ENCODE measurements around the gene GPS1. TPM values are rescaled to one million over a fixed set of nuclear protein-coding genes. Genes with fewer than 3 reads are reported as not detected.

GPS1 gene
- total and polyA plus RNA-seq, 10 donors, result 61.5 to 109 (median 68.9) TPM

DNA sequence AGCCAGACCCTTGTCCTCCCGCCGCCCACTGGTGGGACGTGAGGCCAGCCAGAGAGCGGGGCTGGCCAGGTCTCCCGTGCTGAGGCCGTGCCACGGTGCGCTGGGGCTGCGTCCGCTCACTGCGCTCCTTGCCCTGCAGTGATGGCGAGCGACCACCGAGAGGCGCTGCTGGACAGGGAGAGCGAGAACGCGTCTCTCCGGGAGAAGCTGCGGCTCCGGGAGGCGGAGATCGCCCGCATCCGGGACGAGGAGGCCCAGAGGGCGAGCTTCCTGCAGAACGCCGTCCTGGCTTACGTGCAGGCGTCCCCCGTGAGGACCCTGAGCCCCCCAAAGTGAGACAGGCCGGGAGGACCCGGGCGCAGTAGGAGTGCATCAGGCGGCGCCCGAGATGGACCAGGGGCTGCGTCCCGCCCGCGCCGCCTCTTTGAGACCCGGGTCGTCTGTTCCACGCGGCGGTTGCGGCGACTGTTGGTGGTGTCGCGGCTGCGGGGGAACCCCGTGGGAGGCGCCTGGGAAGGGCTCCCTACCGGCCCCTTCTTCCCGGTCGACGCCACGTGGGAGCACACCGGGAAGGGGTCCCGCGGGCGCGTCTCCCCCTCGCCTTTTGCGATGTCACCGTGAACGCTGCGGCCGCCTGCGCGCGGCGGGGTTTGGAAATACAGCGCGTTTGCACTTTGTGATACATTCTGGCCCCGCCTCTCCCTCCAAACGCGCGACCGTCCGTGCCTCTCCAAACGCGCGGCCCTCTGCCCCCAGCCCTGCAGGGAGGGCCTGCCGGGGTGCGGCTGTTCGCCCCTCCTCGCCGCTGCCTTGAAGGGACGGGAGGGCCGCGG, 21.0 kb upstream of the GPS1 start:
- TF ChIP-seq POLR2A (IDR thresholded peaks at IDR 0.05) (no peak), CTCF (IDR thresholded peaks at IDR 0.05 in 8 of 11, conservative IDR thresholded peaks at IDR 0.05 in 3 of 11) (peak; percentile 96 to 99 (median 97)), POLR2AphosphoS5 (IDR thresholded peaks at IDR 0.05) (peak; percentile 75 to 84 (median 78))
- intact Hi-C loops (cut with DNase I; ENCODE audit: low total_unique reads), result no loop called here
- Histone ChIP-seq H3K9me3 (no peaks in the 10 kb centered on the region), H3K27me3 (replicated peaks in 1 of 7) (peaks cover 0 to 24% (median 7%) of the 10 kb centered on the region in 7 donors), H3K27ac (peak overlapping the region in 5 of 8 donors; percentile 3 to 53 (median 36)), H3K4me1 (peaks cover 10 to 37% (median 24%) of the 10 kb centered on the region in 6 donors), H3K36me3 (peaks cover 0 to 45% (median 3%) of the 10 kb centered on the region in 6 donors), H3K4me3 (peak overlapping the region; percentile 43 to 80 (median 54))
- DNase-seq, result peak; percentile 96
- WGBS, 5 donors, result 0 to 2% (median 1%) methylated on average over 32 to 94 of the region's 94 CpGs

- no peak for TF ChIP-seq POLR2AphosphoS5 (IDR thresholded peaks at IDR 0.05)
- H3K4me1 ChIP-seq, result peaks cover 11 to 44% (median 29%) of the 10 kb centered on the region in 6 donors
- peak within 1 kb of the TSS; percentile 43 to 80 (median 54) for H3K4me3 ChIP-seq
- peaks cover 0 to 24% (median 7%) of the 10 kb centered on the region in 7 donors for H3K27me3 ChIP-seq (replicated peaks in 1 of 7)
- intact Hi-C loops (cut with DNase I; ENCODE audit: low total_unique reads), result no loop called here
- H3K9me3 ChIP-seq, result no peaks in the 10 kb centered on the region
- H3K36me3 ChIP-seq, result peaks cover 0 to 45% (median 3%) of the 10 kb centered on the region in 6 donors
- no peak for DNase-seq
- H3K27ac ChIP-seq, result peak within 1 kb of the TSS in 5 of 8 donors; percentile 3 to 53 (median 36)
- WGBS, 5 donors, result 0 to 1% (median 0%) methylated on average over 7 to 96 of the region's 96 CpGs
Observed at GRCh38 chr17:82031303-82031884, 20.3 kb upstream of the GPS1 start, which contains the start of gene RAC3. RAC3 (plus strand) TSS chr17:82031678; CDS start chr17:82031762, 84 bp downstream.

DNA sequence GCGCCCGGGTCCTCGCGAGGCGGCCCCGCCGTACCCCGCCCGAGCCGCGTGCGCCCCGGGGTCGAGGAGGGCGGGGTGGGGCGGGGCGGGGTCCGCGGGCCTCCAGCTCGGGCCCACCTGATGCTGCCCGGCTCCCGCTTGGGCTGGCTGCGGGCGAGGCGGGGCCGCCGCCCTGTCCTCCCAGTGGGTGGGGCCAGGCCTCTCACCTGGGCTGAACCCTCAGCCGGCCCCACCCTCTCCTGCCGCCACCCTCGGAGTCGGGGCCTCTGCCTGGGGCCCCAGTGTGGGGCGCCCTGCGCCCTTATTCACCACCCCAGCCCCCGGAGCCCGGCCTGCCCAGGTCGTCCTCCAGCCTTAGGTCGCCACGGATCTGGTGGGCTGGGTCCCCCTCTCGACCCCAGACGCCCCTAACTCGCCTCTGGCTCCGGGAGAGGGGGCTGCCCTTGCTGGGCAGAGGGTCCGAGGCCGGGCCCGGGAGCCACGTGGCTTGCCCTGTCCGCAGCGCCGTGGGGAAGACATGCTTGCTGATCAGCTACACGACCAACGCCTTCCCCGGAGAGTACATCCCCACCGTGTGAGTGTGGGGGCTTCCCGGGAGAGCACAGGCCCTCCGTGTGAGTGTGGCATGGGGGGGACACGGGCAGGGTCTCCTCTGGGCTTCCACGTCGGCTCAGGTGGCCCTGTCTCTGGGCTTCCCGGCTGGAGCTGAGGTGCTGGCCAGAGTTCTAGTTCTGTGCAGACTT, 19.6 kb upstream of the GPS1 start:
- no peaks in the 10 kb centered on the region for H3K9me3 ChIP-seq
- peaks cover 0 to 38% (median 3%) of the 10 kb centered on the region in 6 donors for H3K36me3 ChIP-seq
- H3K4me3 ChIP-seq, result peak overlapping the region in 5 of 8 donors; percentile 17 to 80 (median 27)
- intact Hi-C loops (cut with DNase I; ENCODE audit: low total_unique reads), result loop anchor here (2.0 kb wide), 1 partner anchor 123 kb away; no protein-coding TSS in a partner anchor
- TF ChIP-seq POLR2A (IDR thresholded peaks at IDR 0.05), result no peak
- TF ChIP-seq POLR2AphosphoS5 (IDR thresholded peaks at IDR 0.05), result no peak
- TF ChIP-seq CTCF (IDR thresholded peaks at IDR 0.05 in 8 of 11, conservative IDR thresholded peaks at IDR 0.05 in 3 of 11), result no peak
- H3K27me3 ChIP-seq (replicated peaks in 1 of 7), result peaks cover 0 to 24% (median 7%) of the 10 kb centered on the region in 7 donors
- DNase-seq, result no peak
- H3K27ac ChIP-seq, result no peak overlapping the region
- WGBS, 5 donors, result 13 to 80% (median 20%) methylated on average over 1 to 59 of the region's 59 CpGs
- peaks cover 16 to 50% (median 36%) of the 10 kb centered on the region in 6 donors for H3K4me1 ChIP-seq

- intact Hi-C loops (cut with DNase I; ENCODE audit: low total_unique reads), result loop anchor here (2.0 kb wide), 1 partner anchor 121 kb away; no protein-coding TSS in a partner anchor
- WGBS, 5 donors, result 92 to 96% (median 94%) methylated on average over 19 to 38 of the region's 38 CpGs
Observed at GRCh38 chr17:82033359-82034085, 18.2 kb upstream of the GPS1 start.

More at GRCh38 chr17:82033359-82034085, 18.2 kb upstream of the GPS1 start:
- TF ChIP-seq CTCF (IDR thresholded peaks at IDR 0.05 in 8 of 11, conservative IDR thresholded peaks at IDR 0.05 in 3 of 11) (no peak), POLR2AphosphoS5 (IDR thresholded peaks at IDR 0.05) (peak in 1 of 3 donors; percentile 9)
- Histone ChIP-seq H3K36me3 (peaks cover 0 to 23% (median 0%) of the 10 kb centered on the region in 6 donors), H3K4me1 (peaks cover 16 to 64% (median 44%) of the 10 kb centered on the region in 6 donors), H3K4me3 (no peak overlapping the region), H3K9me3 (no peaks in the 10 kb centered on the region), H3K27ac (no peak overlapping the region), H3K27me3 (replicated peaks in 1 of 7) (peaks cover 0 to 24% (median 7%) of the 10 kb centered on the region in 7 donors)
- no peak for DNase-seq

Measured in spleen (tissue), 11 donors.